Measurements from ENCODE around the gene POU2F3.

POU2F3 gene

GRCh38 chr11:120200677-120201076, 39.3 kb upstream of the POU2F3 start:
- no CpG with 5 or more reads among the region's 1 CpG for WGBS (ENCODE audit: extremely low coverage, insufficient coverage, low lambda C conversion rate)
- Histone ChIP-seq H3K27ac (ENCODE audit: low read depth, low read length) (no peak overlapping the region), H3K4me3 (ENCODE audit: low read length) (no peak overlapping the region)

GRCh38 chr11:120201653-120202052, 38.3 kb upstream of the POU2F3 start:
- Histone ChIP-seq H3K27me3 (ENCODE audit: insufficient read depth, low read length, poor library complexity) (peaks cover 4% of the 10 kb centered on the region), H2BK15ac (replicated peaks; ENCODE audit: low read depth) (no peak overlapping the region), H4K8ac (ENCODE audit: low read depth, low read length) (no peak overlapping the region), H3K79me2 (ENCODE audit: control insufficient read depth, insufficient read depth, low read length) (no peaks in the 10 kb centered on the region), H4K5ac (ENCODE audit: low read length) (no peak overlapping the region), H2AK5ac (ENCODE audit: low read length) (no peak overlapping the region), H3K4me2 (ENCODE audit: low read length) (no peak overlapping the region), H3K4me1 (ENCODE audit: control insufficient read depth, low read depth, low read length) (peaks cover 4% of the 10 kb centered on the region), H2BK5ac (ENCODE audit: low read length) (no peak overlapping the region), H3K23ac (ENCODE audit: low read length) (no peak overlapping the region), H3K36me3 (ENCODE audit: control insufficient read depth, insufficient read depth, low read length) (no peaks in the 10 kb centered on the region), H3K79me1 (ENCODE audit: low read length) (no peaks in the 10 kb centered on the region), H3K27ac (ENCODE audit: low read depth, low read length) (no peak overlapping the region), H3K18ac (ENCODE audit: low read length) (no peak overlapping the region), H3K4me3 (ENCODE audit: low read length) (no peak overlapping the region), H3K4ac (ENCODE audit: low read depth, low read length) (no peak overlapping the region), H3K9ac (ENCODE audit: low read length) (no peak overlapping the region), H2BK120ac (ENCODE audit: low read depth, low read length) (no peak overlapping the region), H3K56ac (ENCODE audit: low read length) (no peak overlapping the region)
- no CpG with 5 or more reads among the region's 3 CpGs for WGBS (ENCODE audit: extremely low coverage, insufficient coverage, low lambda C conversion rate)
- DNase-seq: no peak

More at GRCh38 chr11:120200677-120201076, 39.3 kb upstream of the POU2F3 start:
- no peak overlapping the region for H2BK15ac ChIP-seq (replicated peaks; ENCODE audit: low read depth)
- no peak overlapping the region for H3K23ac ChIP-seq (ENCODE audit: low read length)
- no peak overlapping the region for H3K18ac ChIP-seq (ENCODE audit: low read length)
- H2AK5ac ChIP-seq (ENCODE audit: low read length): no peak overlapping the region
- H2BK120ac ChIP-seq (ENCODE audit: low read depth, low read length): no peak overlapping the region
- no peak for DNase-seq
- H4K8ac ChIP-seq (ENCODE audit: low read depth, low read length): no peak overlapping the region
- H3K36me3 ChIP-seq (ENCODE audit: control insufficient read depth, insufficient read depth, low read length): no peaks in the 10 kb centered on the region
- no peaks in the 10 kb centered on the region for H3K79me2 ChIP-seq (ENCODE audit: control insufficient read depth, insufficient read depth, low read length)
- H2BK5ac ChIP-seq (ENCODE audit: low read length): no peak overlapping the region
- H3K4me2 ChIP-seq (ENCODE audit: low read length): no peak overlapping the region
- peaks cover 8% of the 10 kb centered on the region for H3K4me1 ChIP-seq (ENCODE audit: control insufficient read depth, low read depth, low read length)
- H3K4ac ChIP-seq (ENCODE audit: low read depth, low read length): no peak overlapping the region
- H3K56ac ChIP-seq (ENCODE audit: low read length): no peak overlapping the region
- H3K79me1 ChIP-seq (ENCODE audit: low read length): no peaks in the 10 kb centered on the region
- H3K9ac ChIP-seq (ENCODE audit: low read length): no peak overlapping the region
- H4K5ac ChIP-seq (ENCODE audit: low read length): no peak overlapping the region
- no peaks in the 10 kb centered on the region for H3K27me3 ChIP-seq (ENCODE audit: insufficient read depth, low read length, poor library complexity)

- H2AK5ac ChIP-seq (ENCODE audit: low read length): no peak overlapping the region
- no peaks in the 10 kb centered on the region for H3K79me2 ChIP-seq (ENCODE audit: control insufficient read depth, insufficient read depth, low read length)
- WGBS (ENCODE audit: extremely low coverage, insufficient coverage, low lambda C conversion rate): no CpG with 5 or more reads among the region's 4 CpGs
- no peak overlapping the region for H3K18ac ChIP-seq (ENCODE audit: low read length)
- H3K23ac ChIP-seq (ENCODE audit: low read length): no peak overlapping the region
- H2BK5ac ChIP-seq (ENCODE audit: low read length): no peak overlapping the region
- no peak overlapping the region for H2BK15ac ChIP-seq (replicated peaks; ENCODE audit: low read depth)
- peaks cover 12% of the 10 kb centered on the region for H3K27me3 ChIP-seq (ENCODE audit: insufficient read depth, low read length, poor library complexity)
- no peak overlapping the region for H3K4ac ChIP-seq (ENCODE audit: low read depth, low read length)
- H3K79me1 ChIP-seq (ENCODE audit: low read length): no peaks in the 10 kb centered on the region
- H3K27ac ChIP-seq (ENCODE audit: low read depth, low read length): no peak overlapping the region
- H3K4me1 ChIP-seq (ENCODE audit: control insufficient read depth, low read depth, low read length): no peaks in the 10 kb centered on the region
- H3K9ac ChIP-seq (ENCODE audit: low read length): no peak overlapping the region
- H3K4me3 ChIP-seq (ENCODE audit: low read length): no peak overlapping the region
- H3K56ac ChIP-seq (ENCODE audit: low read length): no peak overlapping the region
- DNase-seq: no peak
- no peaks in the 10 kb centered on the region for H3K36me3 ChIP-seq (ENCODE audit: control insufficient read depth, insufficient read depth, low read length)
- no peak overlapping the region for H4K8ac ChIP-seq (ENCODE audit: low read depth, low read length)
- no peak overlapping the region for H2BK120ac ChIP-seq (ENCODE audit: low read depth, low read length)
- no peak overlapping the region for H4K5ac ChIP-seq (ENCODE audit: low read length)
- no peak overlapping the region for H3K4me2 ChIP-seq (ENCODE audit: low read length)
Measured at GRCh38 chr11:120203626-120204025, 36.3 kb upstream of the POU2F3 start.

GRCh38 chr11:120205596-120206161, 34.3 kb upstream of the POU2F3 start:
- no peaks in the 10 kb centered on the region for H3K79me2 ChIP-seq (ENCODE audit: control insufficient read depth, insufficient read depth, low read length)
- no peak overlapping the region for H3K4ac ChIP-seq (ENCODE audit: low read depth, low read length)
- H3K23ac ChIP-seq (ENCODE audit: low read length): no peak overlapping the region
- H3K4me3 ChIP-seq (ENCODE audit: low read length): no peak overlapping the region
- H4K8ac ChIP-seq (ENCODE audit: low read depth, low read length): no peak overlapping the region
- H3K4me1 ChIP-seq (ENCODE audit: control insufficient read depth, low read depth, low read length): peaks cover 5% of the 10 kb centered on the region
- peaks cover 24% of the 10 kb centered on the region for H3K27me3 ChIP-seq (ENCODE audit: insufficient read depth, low read length, poor library complexity)
- H2BK5ac ChIP-seq (ENCODE audit: low read length): no peak overlapping the region
- DNase-seq: no peak
- no peaks in the 10 kb centered on the region for H3K36me3 ChIP-seq (ENCODE audit: control insufficient read depth, insufficient read depth, low read length)
- no peak overlapping the region for H3K18ac ChIP-seq (ENCODE audit: low read length)
- no peak overlapping the region for H3K56ac ChIP-seq (ENCODE audit: low read length)
- no peaks in the 10 kb centered on the region for H3K79me1 ChIP-seq (ENCODE audit: low read length)
- H3K4me2 ChIP-seq (ENCODE audit: low read length): no peak overlapping the region
- H2AK5ac ChIP-seq (ENCODE audit: low read length): no peak overlapping the region
- no peak overlapping the region for H4K5ac ChIP-seq (ENCODE audit: low read length)
- no peak overlapping the region for H3K27ac ChIP-seq (ENCODE audit: low read depth, low read length)
- WGBS (ENCODE audit: extremely low coverage, insufficient coverage, low lambda C conversion rate): no CpG with 5 or more reads among the region's 7 CpGs
- H3K9ac ChIP-seq (ENCODE audit: low read length): no peak overlapping the region
- no peak overlapping the region for H2BK120ac ChIP-seq (ENCODE audit: low read depth, low read length)
- no peak overlapping the region for H2BK15ac ChIP-seq (replicated peaks; ENCODE audit: low read depth)

GRCh38 chr11:120207512-120207911, 32.4 kb upstream of the POU2F3 start:
- no peaks in the 10 kb centered on the region for H3K36me3 ChIP-seq (ENCODE audit: control insufficient read depth, insufficient read depth, low read length)
- no peak overlapping the region for H3K23ac ChIP-seq (ENCODE audit: low read length)
- no peak for DNase-seq
- no peak overlapping the region for H2BK15ac ChIP-seq (replicated peaks; ENCODE audit: low read depth)
- no peak overlapping the region for H3K9ac ChIP-seq (ENCODE audit: low read length)
- H3K79me1 ChIP-seq (ENCODE audit: low read length): no peaks in the 10 kb centered on the region
- no peak overlapping the region for H3K4me2 ChIP-seq (ENCODE audit: low read length)
- H3K4me3 ChIP-seq (ENCODE audit: low read length): no peak overlapping the region
- no peak overlapping the region for H2BK120ac ChIP-seq (ENCODE audit: low read depth, low read length)
- no peak overlapping the region for H3K27ac ChIP-seq (ENCODE audit: low read depth, low read length)
- H4K8ac ChIP-seq (ENCODE audit: low read depth, low read length): no peak overlapping the region
- no peak overlapping the region for H2BK5ac ChIP-seq (ENCODE audit: low read length)
- H3K79me2 ChIP-seq (ENCODE audit: control insufficient read depth, insufficient read depth, low read length): no peaks in the 10 kb centered on the region
- H3K4ac ChIP-seq (ENCODE audit: low read depth, low read length): no peak overlapping the region
- H2AK5ac ChIP-seq (ENCODE audit: low read length): no peak overlapping the region
- H3K27me3 ChIP-seq (ENCODE audit: insufficient read depth, low read length, poor library complexity): peaks cover 33% of the 10 kb centered on the region
- H3K18ac ChIP-seq (ENCODE audit: low read length): no peak overlapping the region
- no peak overlapping the region for H4K5ac ChIP-seq (ENCODE audit: low read length)
- no CpG with 5 or more reads among the region's 7 CpGs for WGBS (ENCODE audit: extremely low coverage, insufficient coverage, low lambda C conversion rate)
- H3K4me1 ChIP-seq (ENCODE audit: control insufficient read depth, low read depth, low read length): peaks cover 7% of the 10 kb centered on the region
- H3K56ac ChIP-seq (ENCODE audit: low read length): no peak overlapping the region

GRCh38 chr11:120208001-120208441, 31.9 kb upstream of the POU2F3 start:
- Histone ChIP-seq H3K56ac (ENCODE audit: low read length) (no peak overlapping the region), H3K27me3 (ENCODE audit: insufficient read depth, low read length, poor library complexity) (peaks cover 33% of the 10 kb centered on the region), H3K4me2 (ENCODE audit: low read length) (no peak overlapping the region), H2BK5ac (ENCODE audit: low read length) (no peak overlapping the region), H3K18ac (ENCODE audit: low read length) (no peak overlapping the region), H3K23ac (ENCODE audit: low read length) (no peak overlapping the region), H3K36me3 (ENCODE audit: control insufficient read depth, insufficient read depth, low read length) (no peaks in the 10 kb centered on the region), H4K8ac (ENCODE audit: low read depth, low read length) (no peak overlapping the region), H4K5ac (ENCODE audit: low read length) (no peak overlapping the region), H2AK5ac (ENCODE audit: low read length) (no peak overlapping the region), H3K79me2 (ENCODE audit: control insufficient read depth, insufficient read depth, low read length) (no peaks in the 10 kb centered on the region), H2BK15ac (replicated peaks; ENCODE audit: low read depth) (no peak overlapping the region), H3K4me3 (ENCODE audit: low read length) (no peak overlapping the region), H3K4ac (ENCODE audit: low read depth, low read length) (no peak overlapping the region), H2BK120ac (ENCODE audit: low read depth, low read length) (no peak overlapping the region), H3K4me1 (ENCODE audit: control insufficient read depth, low read depth, low read length) (peaks cover 7% of the 10 kb centered on the region), H3K9ac (ENCODE audit: low read length) (no peak overlapping the region), H3K79me1 (ENCODE audit: low read length) (no peaks in the 10 kb centered on the region), H3K27ac (ENCODE audit: low read depth, low read length) (no peak overlapping the region)
- no CpG with 5 or more reads among the region's 13 CpGs for WGBS (ENCODE audit: extremely low coverage, insufficient coverage, low lambda C conversion rate)
- DNase-seq: no peak

Data from mesendoderm (in vitro differentiated cells).